Tongue (tissue), 2 donors: ENCODE data around the gene ECHS1. TPM values are rescaled to one million over a fixed set of nuclear protein-coding genes. Genes with fewer than 3 reads are reported as not detected.

Source experiments
- DNase-seq: peaks from one replicate; pipeline ENCODE4 v3.0.0-alpha.2; 2015
- total RNA-seq: library from RNA; depleted of rRNA; stranded (reverse); fragments of >200 nt; gene quantifications from one replicate; pipeline ENCODE4 v1.2.3, GENCODE V29; 2014

ECHS1 gene
- total RNA-seq, 1 donor from 2014 or later, result 74.7 TPM

GRCh38 chr10:133341983-133342382 lies 31.2 kb downstream of the ECHS1 start:
- no peak for DNase-seq

DNA sequence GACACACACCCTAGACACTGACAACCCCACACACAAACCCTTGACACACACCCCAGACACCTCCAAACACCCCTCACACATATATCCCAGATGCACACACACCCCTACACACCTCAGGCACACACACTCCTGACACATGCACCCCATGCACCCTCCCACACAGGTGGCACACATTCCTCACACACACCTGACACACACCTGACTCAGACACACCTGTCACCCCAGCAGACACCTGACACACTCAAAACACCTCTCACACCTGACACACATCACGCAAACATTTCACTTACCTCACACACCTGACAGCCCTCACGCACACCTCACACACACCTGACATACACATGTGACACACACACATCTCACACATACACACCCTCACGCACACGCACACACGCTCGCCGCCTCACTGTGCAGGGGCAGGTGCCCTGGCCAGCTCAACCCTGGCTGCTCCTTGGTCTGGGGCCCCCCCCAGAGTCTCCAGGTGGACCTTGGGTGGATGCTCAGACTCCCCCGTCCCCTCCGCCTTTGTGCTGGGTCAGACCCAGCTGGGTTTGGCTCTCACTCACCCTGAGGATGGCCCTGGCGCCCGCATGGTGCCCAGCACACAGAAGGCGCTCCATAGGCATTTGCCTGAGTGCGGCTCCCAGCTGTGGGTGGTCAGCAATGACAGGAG lies 33.3 kb downstream of the ECHS1 start:
- no peak for DNase-seq

GRCh38 chr10:133338080-133339071 lies 34.8 kb downstream of the ECHS1 start:
- no peak for DNase-seq

GRCh38 chr10:133337370-133337725 lies 35.8 kb downstream of the ECHS1 start:
- no peak for DNase-seq

GRCh38 chr10:133336577-133337369 lies 36.4 kb downstream of the ECHS1 start, which contains the start of gene CALY:
TSS of gene CALY (minus strand) at chr10:133336896. CDS start at chr10:133328989, 7,907 bp downstream.
- peak; percentile 34 for DNase-seq

DNA sequence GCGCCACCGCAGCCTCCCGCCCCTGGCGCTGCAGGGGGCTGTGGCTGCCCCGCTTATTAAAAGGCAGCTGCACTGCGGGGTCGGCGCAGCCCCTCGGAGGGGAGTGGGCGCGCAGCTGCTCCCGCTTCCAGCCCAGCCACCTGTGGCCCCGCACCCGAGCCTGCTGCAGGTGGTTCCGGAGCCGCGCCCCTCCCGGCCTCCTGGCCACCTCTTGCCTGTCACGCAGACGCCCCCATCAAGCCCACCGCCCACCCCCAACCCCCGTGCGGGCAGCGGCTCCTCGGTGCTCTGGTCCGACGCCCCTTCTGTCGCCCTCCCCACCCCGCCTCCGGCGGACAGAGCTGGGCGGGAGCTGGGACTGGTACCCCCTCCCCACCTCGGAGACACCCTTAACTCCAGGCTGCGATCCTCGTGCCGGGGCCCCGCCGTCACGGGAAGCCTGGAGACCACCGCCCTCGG lies 37.0 kb downstream of the ECHS1 start:
- DNase-seq, result no peak

DNA sequence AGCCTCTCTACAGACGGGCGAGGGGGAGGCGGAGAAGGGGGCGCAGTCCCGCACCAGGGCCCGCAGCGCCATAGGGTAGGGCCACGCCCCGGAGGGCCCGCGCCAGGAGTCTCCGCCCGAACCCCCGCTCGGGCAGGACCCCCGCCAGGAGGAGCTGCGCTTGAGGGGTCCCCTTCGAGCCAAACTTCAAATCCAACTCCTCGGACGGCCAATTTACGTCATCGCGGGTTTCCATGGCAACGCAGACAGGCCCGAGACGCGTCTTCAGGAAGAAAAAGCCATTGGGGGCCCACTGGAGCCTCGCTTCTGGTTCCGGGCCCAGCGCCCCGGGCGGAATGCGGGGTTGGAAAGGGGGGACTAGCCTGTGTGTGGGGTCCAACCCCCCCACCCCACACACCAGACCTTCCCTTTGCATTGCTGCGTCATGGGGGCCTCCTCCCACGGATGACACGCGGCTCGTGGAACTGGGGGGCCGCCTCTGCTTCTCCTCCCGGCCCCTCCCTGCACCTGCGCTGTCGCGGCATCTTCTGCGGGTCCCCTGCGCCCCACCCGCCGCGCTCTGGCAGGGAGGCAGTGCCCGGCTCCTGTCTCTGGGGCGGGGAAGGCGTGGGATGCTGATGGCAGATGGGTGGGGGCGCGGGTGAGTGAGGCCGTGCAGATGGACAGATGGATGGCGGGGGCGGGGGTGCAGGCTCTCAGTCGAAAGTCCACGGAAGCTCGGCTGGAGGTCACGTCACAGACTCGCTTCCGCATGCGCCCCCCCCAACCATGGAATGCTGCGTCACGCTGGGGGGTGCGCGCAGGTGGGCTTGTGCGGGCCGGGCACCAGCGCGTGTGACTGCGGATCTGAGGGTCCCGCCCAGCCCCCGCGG lies 37.7 kb downstream of the ECHS1 start:
- DNase-seq, result peak; percentile 81

- no peak for DNase-seq
Measured at GRCh38 chr10:133334503-133335245, 38.5 kb downstream of the ECHS1 start.

DNA sequence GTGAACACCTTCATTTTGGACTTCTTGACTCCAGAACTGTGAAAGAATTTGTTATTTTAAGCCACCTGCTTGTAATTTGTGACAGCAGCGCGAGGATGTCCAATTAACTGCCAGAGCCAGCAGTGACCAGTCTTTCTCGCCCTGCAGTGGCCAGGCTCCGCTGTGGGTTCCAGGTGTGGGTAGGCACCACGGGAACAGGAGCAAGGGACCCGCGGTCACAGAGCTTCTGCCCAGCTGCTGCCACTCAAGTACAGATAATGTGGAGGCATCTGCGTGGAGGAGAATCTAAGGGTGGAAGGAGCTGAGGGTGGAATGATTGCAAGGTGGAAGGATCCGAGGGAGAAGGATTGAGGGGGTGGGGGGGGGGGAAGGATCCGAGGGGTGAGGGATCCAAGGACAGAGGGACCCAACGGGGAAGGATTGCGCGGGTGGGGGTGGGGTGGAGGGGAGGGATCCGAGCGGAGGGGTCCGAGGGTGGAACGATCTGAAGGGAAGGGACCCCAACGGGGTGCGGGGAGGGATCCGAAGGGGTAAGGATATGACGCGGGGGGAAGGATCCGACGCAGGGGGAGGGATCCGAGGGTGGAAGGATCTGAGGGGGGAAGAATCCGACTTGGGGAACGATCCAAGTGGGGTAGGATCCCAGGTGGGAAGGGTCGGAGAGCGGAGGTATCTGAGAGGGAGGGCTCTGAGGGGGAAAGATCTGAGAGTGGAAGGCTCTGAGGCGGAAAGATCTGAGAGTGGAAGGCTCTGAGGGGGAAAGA lies 40.0 kb downstream of the ECHS1 start:
- DNase-seq, result no peak

GRCh38 chr10:133329491-133330202 lies 43.5 kb downstream of the ECHS1 start:
- peak; percentile 94 for DNase-seq

- DNase-seq, result no peak
Measured at GRCh38 chr10:133328358-133329343, 44.5 kb downstream of the ECHS1 start.

- no peak for DNase-seq
Measured at GRCh38 chr10:133327651-133328357, 45.4 kb downstream of the ECHS1 start.

- DNase-seq, result no peak
Measured at GRCh38 chr10:133326745-133327650, 46.2 kb downstream of the ECHS1 start.

DNA sequence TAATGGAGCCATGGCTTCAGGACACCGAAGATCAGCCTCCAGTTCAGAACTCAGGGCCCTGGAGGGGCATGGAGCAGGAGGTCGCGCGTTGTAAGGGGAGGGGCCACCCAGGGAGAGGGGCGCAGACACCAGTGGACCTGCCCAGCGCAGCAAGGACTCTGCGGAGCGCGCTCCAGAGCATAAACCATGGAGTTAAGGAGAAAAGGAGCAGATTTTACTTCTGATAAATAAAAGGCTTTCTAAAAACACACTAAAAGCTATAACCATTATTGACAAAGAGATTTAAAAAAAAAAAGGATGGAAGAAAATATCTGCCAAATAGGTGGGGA lies 47.0 kb downstream of the ECHS1 start:
- no peak for DNase-seq

DNA sequence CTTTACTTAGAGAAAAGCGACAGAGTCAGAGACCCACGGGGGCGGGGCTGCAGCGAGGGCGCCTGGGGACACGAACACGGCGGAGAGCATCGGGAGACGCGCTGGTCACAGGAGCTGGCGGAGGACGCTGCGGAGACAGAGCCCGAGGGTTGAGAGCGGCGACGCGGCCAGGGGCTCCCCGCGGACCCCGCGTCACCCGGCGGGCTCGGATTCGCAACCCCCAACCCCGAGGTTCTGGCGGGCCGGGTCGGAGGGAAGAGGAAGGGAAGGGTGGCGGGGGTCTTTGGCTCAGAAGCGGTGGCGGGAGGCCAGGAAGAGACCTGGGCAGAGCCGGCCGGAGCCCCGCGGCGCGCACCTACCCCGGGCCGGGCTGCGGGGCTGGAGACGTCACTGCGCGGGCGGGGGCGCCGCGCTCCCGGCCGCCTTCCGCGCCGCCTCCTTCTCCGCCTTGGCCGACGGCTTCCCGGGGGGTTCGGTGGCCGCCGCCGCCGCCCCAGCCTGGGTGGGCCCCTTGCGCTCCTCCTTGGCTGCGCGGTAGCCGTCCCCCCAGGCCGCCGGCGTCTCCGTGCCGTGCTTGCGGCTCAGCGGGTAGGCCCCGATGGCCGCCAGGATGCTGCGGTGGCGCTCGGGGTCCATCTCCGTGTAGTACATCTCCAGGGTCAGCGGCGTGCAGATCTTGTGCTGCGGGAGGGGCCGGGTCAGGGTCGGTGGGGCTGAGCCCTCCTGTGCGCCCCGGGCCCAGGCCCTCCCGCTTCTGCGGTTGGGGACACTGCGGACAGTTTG lies 47.5 kb downstream of the ECHS1 start:
- DNase-seq, result no peak
